RWPE2 (cell line): ENCODE data around the gene HPS3.

Experiments
- ATAC-seq: fragments of 200-7000 bp; cut with Tn5 transposase; 3 replicates; pipeline ENCODE4 v1.9.1; 2021; ENCODE audit warnings: low read depth
- DNase-seq: peaks from one replicate; pipeline ENCODE4 v3.0.0-alpha.2; 2020; ENCODE audit warnings: low spot score
- H3K27ac ChIP-seq: fragments of 450-650 bp; 2 replicates; pipeline ENCODE4 v1.5.1; 2017; ENCODE audit warnings: mild to moderate bottlenecking; ENCODE audit not compliant: poor library complexity, severe bottlenecking
- H3K27me3 ChIP-seq: fragments of 250-450 bp; sonication (Bioruptor Pico); 2 replicates; pipeline ENCODE4 v1.5.1; 2021; ENCODE audit warnings: mild to moderate bottlenecking, moderate library complexity; ENCODE audit not compliant: insufficient read depth, poor library complexity, severe bottlenecking
- H3K36me3 ChIP-seq: fragments of 250-450 bp; sonication (Bioruptor Pico); 2 replicates; pipeline ENCODE4 v1.5.1; 2020; ENCODE audit warnings: low read depth, mild to moderate bottlenecking, moderate library complexity
- H3K4me1 ChIP-seq: fragments of 250-450 bp; sonication (Bioruptor Pico); 2 replicates; pipeline ENCODE4 v1.5.1; 2021; ENCODE audit warnings: mild to moderate bottlenecking, moderate library complexity; ENCODE audit not compliant: insufficient read depth, poor library complexity, severe bottlenecking
- H3K4me3 ChIP-seq: fragments of 250-450 bp; sonication (Bioruptor Pico); 2 replicates; pipeline ENCODE4 v1.5.1; 2021; ENCODE audit warnings: mild to moderate bottlenecking, moderate library complexity; ENCODE audit not compliant: severe bottlenecking
- H3K9me3 ChIP-seq: fragments of 250-450 bp; sonication (Bioruptor Pico); 2 replicates; pipeline ENCODE4 v1.5.1; 2021; ENCODE audit warnings: mild to moderate bottlenecking, moderate library complexity; ENCODE audit not compliant: severe bottlenecking
- TF ChIP-seq, protein P1 (sequence below): fragments of 450-650 bp; IDR thresholded peaks from one replicate; pipeline ENCODE4 v1.5.1; 2017; ENCODE audit warnings: mild to moderate bottlenecking, moderate library complexity; ENCODE audit not compliant: poor library complexity, severe bottlenecking

The HPS3 gene

GRCh38 chr3:149209431-149209830, 80.0 kb downstream of the HPS3 start:
- TF ChIP-seq, protein P1, sequence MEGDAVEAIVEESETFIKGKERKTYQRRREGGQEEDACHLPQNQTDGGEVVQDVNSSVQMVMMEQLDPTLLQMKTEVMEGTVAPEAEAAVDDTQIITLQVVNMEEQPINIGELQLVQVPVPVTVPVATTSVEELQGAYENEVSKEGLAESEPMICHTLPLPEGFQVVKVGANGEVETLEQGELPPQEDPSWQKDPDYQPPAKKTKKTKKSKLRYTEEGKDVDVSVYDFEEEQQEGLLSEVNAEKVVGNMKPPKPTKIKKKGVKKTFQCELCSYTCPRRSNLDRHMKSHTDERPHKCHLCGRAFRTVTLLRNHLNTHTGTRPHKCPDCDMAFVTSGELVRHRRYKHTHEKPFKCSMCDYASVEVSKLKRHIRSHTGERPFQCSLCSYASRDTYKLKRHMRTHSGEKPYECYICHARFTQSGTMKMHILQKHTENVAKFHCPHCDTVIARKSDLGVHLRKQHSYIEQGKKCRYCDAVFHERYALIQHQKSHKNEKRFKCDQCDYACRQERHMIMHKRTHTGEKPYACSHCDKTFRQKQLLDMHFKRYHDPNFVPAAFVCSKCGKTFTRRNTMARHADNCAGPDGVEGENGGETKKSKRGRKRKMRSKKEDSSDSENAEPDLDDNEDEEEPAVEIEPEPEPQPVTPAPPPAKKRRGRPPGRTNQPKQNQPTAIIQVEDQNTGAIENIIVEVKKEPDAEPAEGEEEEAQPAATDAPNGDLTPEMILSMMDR: no peak
- no peaks in the 10 kb centered on the region for H3K9me3 ChIP-seq
- DNase-seq (no peak), ATAC-seq (no peak)
- peaks cover 3% of the 10 kb centered on the region for H3K4me1 ChIP-seq
- no peaks in the 10 kb centered on the region for H3K36me3 ChIP-seq
- H3K27me3 ChIP-seq: no peaks in the 10 kb centered on the region
- H3K4me3 ChIP-seq: no peak overlapping the region
- no peak overlapping the region for H3K27ac ChIP-seq

GRCh38 chr3:149212386-149212785, 82.9 kb downstream of the HPS3 start:
- H3K4me1 ChIP-seq: peaks cover 7% of the 10 kb centered on the region
- no peaks in the 10 kb centered on the region for H3K9me3 ChIP-seq
- no peak overlapping the region for H3K27ac ChIP-seq
- TF ChIP-seq, protein P1: no peak
- no peaks in the 10 kb centered on the region for H3K27me3 ChIP-seq
- no peaks in the 10 kb centered on the region for H3K36me3 ChIP-seq
- DNase-seq (no peak), ATAC-seq (no peak)
- H3K4me3 ChIP-seq: no peak overlapping the region

DNA sequence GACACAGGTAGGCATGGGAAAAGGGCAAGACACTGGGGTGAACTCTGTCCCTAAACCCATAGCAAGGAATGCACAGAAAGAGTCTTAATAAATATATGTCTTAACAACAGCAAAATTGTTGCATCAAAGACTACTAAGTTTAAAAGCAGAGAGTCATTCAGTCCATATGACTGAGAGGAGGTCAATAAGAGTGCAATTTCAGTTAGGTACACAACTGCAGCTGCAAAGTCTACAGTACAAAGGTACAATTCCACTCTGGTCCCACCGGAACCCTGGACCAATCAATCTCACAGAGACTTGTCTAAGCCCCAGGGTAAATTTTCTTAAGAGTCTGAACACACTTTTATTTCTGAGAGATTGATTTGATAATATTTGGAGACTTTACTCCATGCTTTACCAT, 85.3 kb downstream of the HPS3 start:
- ATAC-seq (no peak), DNase-seq (no peak)
- Histone ChIP-seq H3K4me3 (no peak overlapping the region), H3K4me1 (peaks cover 5% of the 10 kb centered on the region), H3K9me3 (no peaks in the 10 kb centered on the region), H3K27ac (no peak overlapping the region), H3K27me3 (no peaks in the 10 kb centered on the region), H3K36me3 (no peaks in the 10 kb centered on the region)
- TF ChIP-seq, protein P1: no peak

- Histone ChIP-seq H3K27me3 (no peaks in the 10 kb centered on the region), H3K36me3 (no peaks in the 10 kb centered on the region), H3K4me3 (no peak overlapping the region), H3K9me3 (no peaks in the 10 kb centered on the region), H3K27ac (no peak overlapping the region), H3K4me1 (peaks cover 5% of the 10 kb centered on the region)
- no peak for ATAC-seq
- TF ChIP-seq, protein P1: no peak
- no peak for DNase-seq
Observed at GRCh38 chr3:149215515-149215914, 86.1 kb downstream of the HPS3 start.

- no peaks in the 10 kb centered on the region for H3K36me3 ChIP-seq
- H3K4me3 ChIP-seq: no peak overlapping the region
- TF ChIP-seq, protein P1: no peak
- H3K27me3 ChIP-seq: no peaks in the 10 kb centered on the region
- ATAC-seq: peak; percentile 45; the same call in 2 of the 3 replicates
- no peak overlapping the region for H3K27ac ChIP-seq
- H3K4me1 ChIP-seq: peaks cover 5% of the 10 kb centered on the region
- DNase-seq: no peak
- H3K9me3 ChIP-seq: no peaks in the 10 kb centered on the region
Observed at GRCh38 chr3:149216193-149216869, 86.9 kb downstream of the HPS3 start.
